ENCODE data around the gene PLEKHN1.
"Not testable (repeated sequence)": the region's sequence is repeated elsewhere in the genome, so short reads cannot be mapped to it uniquely, and the experiment has no call there.

Gene PLEKHN1

GRCh38 chr1:995665-996633 is 29.7 kb downstream of the PLEKHN1 start:
- no peak for DNase-seq

- DNase-seq, result no peak
Observed at GRCh38 chr1:996851-997712, 30.8 kb downstream of the PLEKHN1 start.

- no peak for DNase-seq
Observed at GRCh38 chr1:997713-997992, 31.4 kb downstream of the PLEKHN1 start.

GRCh38 chr1:997993-998744 is 31.9 kb downstream of the PLEKHN1 start:
- no peak for DNase-seq

GRCh38 chr1:998745-998994 is 32.4 kb downstream of the PLEKHN1 start:
- DNase-seq, result no peak

- no peak for DNase-seq
Observed at GRCh38 chr1:998995-999724, 32.9 kb downstream of the PLEKHN1 start.

- DNase-seq, result peak; percentile 84
Observed at GRCh38 chr1:999725-1000356, 33.6 kb downstream of the PLEKHN1 start, which contains the start of gene HES4. Gene HES4, minus strand, starts transcription at chr1:1000097. Its CDS starts 124 bp downstream, at chr1:999973.

GRCh38 chr1:1000357-1001056 is 34.2 kb downstream of the PLEKHN1 start:
- peak; percentile 84 for DNase-seq

- no peak for DNase-seq
Observed at GRCh38 chr1:1001057-1001783, 34.9 kb downstream of the PLEKHN1 start.

- no peak for DNase-seq
Observed at GRCh38 chr1:1003618-1004419, 37.5 kb downstream of the PLEKHN1 start.

GRCh38 chr1:1004420-1004779 is 38.1 kb downstream of the PLEKHN1 start:
- DNase-seq, result no peak

- no peak for DNase-seq
Observed at GRCh38 chr1:1004780-1005697, 38.8 kb downstream of the PLEKHN1 start.

GRCh38 chr1:1005774-1006304 is 39.6 kb downstream of the PLEKHN1 start:
- no peak for DNase-seq

GRCh38 chr1:1006305-1007159 is 40.2 kb downstream of the PLEKHN1 start:
- no peak for DNase-seq

GRCh38 chr1:1010131-1010530 is 43.8 kb downstream of the PLEKHN1 start:
- DNase-seq, result not testable (repeated sequence)

GRCh38 chr1:1011396-1011949 is 45.2 kb downstream of the PLEKHN1 start:
- no peak for DNase-seq

GRCh38 chr1:1012736-1013104 is 46.4 kb downstream of the PLEKHN1 start:
- DNase-seq, result not testable (repeated sequence)

Measured in NCI-H226 (cell line).